ENCODE measurements around the gene PHF13. TPM values are rescaled to one million over a fixed set of nuclear protein-coding genes. Genes with fewer than 3 reads are reported as not detected.

Gene PHF13
- total RNA-seq (2014; rRNA removed; shearing (Covaris generic)) (21.3 and 21.5 TPM in 2 replicates), polyA plus RNA-seq (2016; fragmentation: Nextera tagmentation; extraction: Ambion mirVana) (11.2 and 11.6 TPM in 2 replicates)

DNA sequence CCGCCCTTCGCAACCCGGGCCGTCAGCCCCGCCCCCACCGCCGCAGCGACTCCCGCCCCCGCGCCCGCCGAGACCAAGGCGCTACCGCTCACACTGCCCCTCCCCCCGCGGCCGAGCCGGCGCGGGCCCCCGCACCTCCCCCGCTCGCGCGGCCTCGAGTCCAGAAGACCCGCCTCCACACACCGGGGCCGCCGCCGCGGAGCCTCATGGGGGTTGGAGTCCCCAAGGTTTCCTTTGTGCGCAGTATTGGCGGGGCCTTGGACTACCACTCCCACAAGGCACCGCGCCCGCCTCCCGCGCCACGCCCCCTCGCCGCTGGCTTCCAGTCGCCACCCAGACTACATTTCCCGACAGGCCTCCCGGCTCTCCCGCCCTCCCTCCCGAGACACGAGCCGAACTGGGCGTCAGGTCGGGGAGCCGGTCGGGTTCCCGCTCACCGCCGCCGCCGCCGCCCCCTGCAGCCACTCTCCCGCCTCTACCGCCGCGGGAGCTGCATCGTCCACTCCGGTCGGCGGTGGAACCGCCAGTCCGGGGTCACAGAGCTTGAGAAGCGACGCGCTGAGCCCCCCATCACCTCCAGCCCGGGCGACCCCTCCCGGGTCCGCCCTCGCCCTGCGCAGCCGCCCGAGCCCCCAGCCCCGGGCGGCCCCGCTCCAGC lies at the start of gene PHF13:
Gene PHF13, plus strand, starts transcription at position 371 of the 658 bp plus-strand sequence. CDS start 336 bp downstream, outside the sequence.
- Histone ChIP-seq H4K20me1 (ENCODE audit: insufficient read depth) (no peaks in the 10 kb centered on the region), H3K4me2 (ENCODE audit: unreplicated experiment) (peak within 1 kb of the TSS; percentile 87), H3K27me3 (replicated peaks; ENCODE audit: insufficient read depth) (no peaks in the 10 kb centered on the region), H3K9ac (peak within 1 kb of the TSS; percentile 86), H3K4me1 (ENCODE audit: insufficient read depth) (peaks cover 13% of the 10 kb centered on the region; the same call in 1 of the 2 replicates), H3K79me2 (ENCODE audit: insufficient read depth) (peaks cover 71% of the 10 kb centered on the region), H3K4me3 (peak within 1 kb of the TSS; percentile 91), H3F3A (ENCODE audit: insufficient read depth) (peaks cover 12% of the 10 kb centered on the region; the same call in 1 of the 2 replicates), H3K9me3 (ENCODE audit: low read depth) (no peaks in the 10 kb centered on the region), H3K27ac (peak within 1 kb of the TSS; percentile 89), H2AFZ (peak within 1 kb of the TSS; percentile 82), H3K36me3 (ENCODE audit: low read depth) (no peaks in the 10 kb centered on the region), H3K9me2 (ENCODE audit: insufficient read depth) (no peaks in the 10 kb centered on the region)
- TF ChIP-seq EZH2phosphoT487 (IDR thresholded peaks at IDR 0.05; ENCODE audit: insufficient read depth, low read depth) (no peak), EZH2 (IDR thresholded peaks at IDR 0.05; ENCODE audit: insufficient read depth, poor library complexity, severe bottlenecking) (no peak)
- DNase-seq, result peak; percentile 99
- in situ Hi-C loops (cut with MboI), result no loop called here
- 1 to 2% methylated on average over 28 to 68 of the region's 84 CpGs for WGBS, 2 experiments (ENCODE audit: low coverage in 1 of 2, low lambda C conversion rate in 2 of 2, missing lambda C conversion rate in 2 of 2)

DNA sequence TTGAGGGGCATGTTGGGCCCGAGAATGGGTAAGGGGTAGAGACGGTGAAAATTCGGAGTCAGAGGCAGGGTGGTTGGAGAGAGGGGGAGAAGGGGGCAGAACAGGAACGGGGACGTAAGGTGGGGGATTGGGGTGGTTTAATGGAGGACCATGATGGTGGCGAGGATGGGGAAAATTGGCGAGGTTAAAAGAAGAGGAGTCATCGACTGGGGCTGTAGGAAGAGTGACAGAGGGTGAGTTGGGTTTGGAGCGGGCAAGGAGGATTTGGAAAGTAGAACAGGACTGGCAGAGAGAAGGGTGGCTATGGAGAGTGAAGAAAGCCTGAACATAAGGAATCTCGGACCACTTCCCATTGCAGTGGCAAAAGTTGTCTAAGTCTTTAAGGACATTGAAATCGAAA lies 44.5 kb upstream of the PHF13 start:
- Histone ChIP-seq H3K36me3 (ENCODE audit: low read depth) (no peaks in the 10 kb centered on the region), H3K9me2 (ENCODE audit: insufficient read depth) (no peaks in the 10 kb centered on the region), H3K27ac (no peak overlapping the region), H4K20me1 (ENCODE audit: insufficient read depth) (no peaks in the 10 kb centered on the region), H3F3A (ENCODE audit: insufficient read depth) (no peaks in the 10 kb centered on the region), H3K4me3 (no peak overlapping the region), H3K4me2 (ENCODE audit: unreplicated experiment) (no peak overlapping the region), H3K4me1 (ENCODE audit: insufficient read depth) (no peaks in the 10 kb centered on the region), H3K9me3 (ENCODE audit: low read depth) (no peaks in the 10 kb centered on the region), H3K79me2 (ENCODE audit: insufficient read depth) (no peaks in the 10 kb centered on the region), H3K9ac (no peak overlapping the region), H2AFZ (no peak overlapping the region), H3K27me3 (replicated peaks; ENCODE audit: insufficient read depth) (peaks cover 12% of the 10 kb centered on the region; the same call in 1 of the 2 replicates)
- DNase-seq, result no peak
- 75 to 84% methylated on average over 7 to 11 of the region's 11 CpGs for WGBS, 2 experiments (ENCODE audit: low coverage in 1 of 2, low lambda C conversion rate in 2 of 2, missing lambda C conversion rate in 2 of 2)
- in situ Hi-C loops (cut with MboI), result no loop called here
- no peak for TF ChIP-seq EZH2 (IDR thresholded peaks at IDR 0.05; ENCODE audit: insufficient read depth, poor library complexity, severe bottlenecking)
- no peak for TF ChIP-seq EZH2phosphoT487 (IDR thresholded peaks at IDR 0.05; ENCODE audit: insufficient read depth, low read depth)

DNA sequence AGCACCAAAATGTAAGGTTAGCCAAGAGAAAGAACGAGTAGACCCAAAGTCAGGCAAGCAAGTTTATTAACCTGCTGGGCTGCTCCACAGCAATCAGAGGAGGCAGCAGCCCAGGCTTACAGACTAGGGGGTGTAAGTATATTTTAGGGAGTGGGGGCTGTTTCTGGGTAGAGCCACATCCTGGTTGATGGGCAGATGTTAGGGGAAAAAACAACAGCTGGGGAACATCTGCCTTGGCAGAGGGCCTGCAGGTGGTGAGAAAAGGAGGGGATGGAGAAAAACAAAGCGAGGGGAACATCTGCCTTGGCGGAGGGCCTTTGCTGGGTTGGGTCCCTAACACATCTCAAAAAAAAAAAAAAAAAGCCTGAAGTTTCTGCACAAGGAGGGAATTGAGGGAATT lies 43.4 kb upstream of the PHF13 start:
- Histone ChIP-seq H3K9me3 (ENCODE audit: low read depth) (no peaks in the 10 kb centered on the region), H3K36me3 (ENCODE audit: low read depth) (no peaks in the 10 kb centered on the region), H4K20me1 (ENCODE audit: insufficient read depth) (no peaks in the 10 kb centered on the region), H3K79me2 (ENCODE audit: insufficient read depth) (no peaks in the 10 kb centered on the region), H3K9me2 (ENCODE audit: insufficient read depth) (no peaks in the 10 kb centered on the region), H3K4me1 (ENCODE audit: insufficient read depth) (no peaks in the 10 kb centered on the region), H3F3A (ENCODE audit: insufficient read depth) (no peaks in the 10 kb centered on the region), H3K27me3 (replicated peaks; ENCODE audit: insufficient read depth) (0 out of 2 replicates have a peak, but pooled peaks cover 6% of the 10 kb centered on the region), H2AFZ (no peak overlapping the region), H3K9ac (no peak overlapping the region), H3K27ac (no peak overlapping the region), H3K4me3 (no peak overlapping the region), H3K4me2 (ENCODE audit: unreplicated experiment) (no peak overlapping the region)
- in situ Hi-C loops (cut with MboI), result no loop called here
- WGBS, 2 experiments (ENCODE audit: low coverage in 1 of 2, low lambda C conversion rate in 2 of 2, missing lambda C conversion rate in 2 of 2), result 0 to 6% methylated on average over 3 of the region's 3 CpGs
- DNase-seq, result no peak
- TF ChIP-seq EZH2 (IDR thresholded peaks at IDR 0.05; ENCODE audit: insufficient read depth, poor library complexity, severe bottlenecking) (no peak), EZH2phosphoT487 (IDR thresholded peaks at IDR 0.05; ENCODE audit: insufficient read depth, low read depth) (no peak)

DNA sequence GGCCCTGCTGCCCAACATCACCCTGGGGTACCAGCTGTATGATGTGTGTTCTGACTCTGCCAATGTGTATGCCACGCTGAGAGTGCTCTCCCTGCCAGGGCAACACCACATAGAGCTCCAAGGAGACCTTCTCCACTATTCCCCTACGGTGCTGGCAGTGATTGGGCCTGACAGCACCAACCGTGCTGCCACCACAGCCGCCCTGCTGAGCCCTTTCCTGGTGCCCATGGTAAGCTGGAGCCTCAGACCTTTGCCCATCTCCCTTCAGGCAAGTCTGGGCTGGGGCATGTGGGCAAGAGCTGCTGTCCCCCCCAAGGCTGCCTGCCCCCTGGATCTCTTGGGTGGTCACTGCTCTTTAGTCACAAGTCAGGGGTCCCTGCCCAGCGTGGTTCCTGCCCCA lies 42.5 kb upstream of the PHF13 start:
- H2AFZ ChIP-seq, result no peak overlapping the region
- TF ChIP-seq EZH2 (IDR thresholded peaks at IDR 0.05; ENCODE audit: insufficient read depth, poor library complexity, severe bottlenecking) (no peak), EZH2phosphoT487 (IDR thresholded peaks at IDR 0.05; ENCODE audit: insufficient read depth, low read depth) (no peak)
- no peaks in the 10 kb centered on the region for H3K9me2 ChIP-seq (ENCODE audit: insufficient read depth)
- H3K9ac ChIP-seq, result no peak overlapping the region
- WGBS, 2 experiments (ENCODE audit: low coverage in 1 of 2, low lambda C conversion rate in 2 of 2, missing lambda C conversion rate in 2 of 2), result 42 to 43% methylated on average over 5 of the region's 5 CpGs
- H3K4me1 ChIP-seq (ENCODE audit: insufficient read depth), result no peaks in the 10 kb centered on the region
- no peak overlapping the region for H3K4me3 ChIP-seq
- H3K79me2 ChIP-seq (ENCODE audit: insufficient read depth), result no peaks in the 10 kb centered on the region
- no peaks in the 10 kb centered on the region for H3K27me3 ChIP-seq (replicated peaks; ENCODE audit: insufficient read depth)
- no peaks in the 10 kb centered on the region for H3F3A ChIP-seq (ENCODE audit: insufficient read depth)
- no peak overlapping the region for H3K4me2 ChIP-seq (ENCODE audit: unreplicated experiment)
- in situ Hi-C loops (cut with MboI), result no loop called here
- no peaks in the 10 kb centered on the region for H4K20me1 ChIP-seq (ENCODE audit: insufficient read depth)
- no peak for DNase-seq
- no peaks in the 10 kb centered on the region for H3K9me3 ChIP-seq (ENCODE audit: low read depth)
- no peak overlapping the region for H3K27ac ChIP-seq
- no peaks in the 10 kb centered on the region for H3K36me3 ChIP-seq (ENCODE audit: low read depth)
